WI38 (cell line): Measurements from ENCODE around the gene CDC42.

ENCODE experiments used
- H3K4me3 ChIP-seq: 2 replicates; pipeline ENCODE4 v1.5.1; 2011; ENCODE audit warnings: low read depth, mild to moderate bottlenecking, control low read depth, low read length
- CTCF ChIP-seq: IDR thresholded peaks from 2 replicates; pipeline ENCODE4 v1.5.1; 2012; ENCODE audit warnings: low read depth, mild to moderate bottlenecking, control low read depth, low read length

Gene CDC42

GRCh38 chr1:22128392-22128791 lies 75.9 kb downstream of the CDC42 start:
- no peak overlapping the region for H3K4me3 ChIP-seq
- no peak for TF ChIP-seq CTCF

GRCh38 chr1:22129501-22130117 lies 77.1 kb downstream of the CDC42 start:
- TF ChIP-seq CTCF = no peak
- H3K4me3 ChIP-seq = no peak overlapping the region

- TF ChIP-seq CTCF = no peak
- H3K4me3 ChIP-seq = no peak overlapping the region
These were observed 78.6 kb downstream of the CDC42 start for GRCh38 chr1:22131062-22131461.

- peak; percentile 70 for TF ChIP-seq CTCF
- no peak overlapping the region for H3K4me3 ChIP-seq
These were observed 79.5 kb downstream of the CDC42 start for GRCh38 chr1:22131875-22132486.

GRCh38 chr1:22132517-22133235 lies 80.2 kb downstream of the CDC42 start:
- TF ChIP-seq CTCF = no peak
- H3K4me3 ChIP-seq = no peak overlapping the region

- no peak overlapping the region for H3K4me3 ChIP-seq
- TF ChIP-seq CTCF = no peak
These were observed 80.9 kb downstream of the CDC42 start for GRCh38 chr1:22133247-22133930.
